ENCODE data around the gene STRAP. TPM values are rescaled to one million over a fixed set of nuclear protein-coding genes. Genes with fewer than 3 reads are reported as not detected.
"Not testable (repeated sequence)": the region's sequence is repeated elsewhere in the genome, so short reads cannot be mapped to it uniquely, and the experiment has no call there.

STRAP gene
- polyA plus RNA-seq, 6 donors from 2014 or later, result 87.8 to 164 (median 101) TPM

DNA sequence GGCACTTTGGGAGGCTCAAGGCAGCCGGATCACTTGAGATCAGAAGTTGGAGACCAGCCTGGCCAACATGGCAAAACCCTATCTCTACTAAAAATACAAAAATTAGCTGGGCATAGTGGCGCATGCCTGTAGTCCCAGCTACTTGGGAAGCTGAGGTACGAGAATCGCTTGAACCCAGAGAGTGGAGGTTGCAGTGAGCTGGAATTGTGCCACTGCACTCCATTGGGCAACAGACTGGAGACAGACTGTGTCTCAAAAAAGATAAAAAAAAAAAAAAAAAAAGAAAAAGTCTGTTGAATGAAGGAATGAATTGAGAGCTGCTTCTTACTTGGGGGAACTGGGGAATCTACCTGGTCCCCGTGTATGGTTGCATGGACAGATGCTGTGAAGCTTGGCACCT, 31.9 kb downstream of the STRAP start:
- H3K9me3 Mint-ChIP-seq; H3K27me3 Mint-ChIP-seq; H3K36me3 Mint-ChIP-seq; DNase-seq; ATAC-seq (ENCODE audit: low read depth in 2 of 2); H3K27ac Mint-ChIP-seq: not testable (repeated sequence)
- peak overlapping the region in 2 of 8 donors; percentile 27 to 44 for H3K4me3 Mint-ChIP-seq
- peaks cover 13 to 16% (median 16%) of the 10 kb centered on the region in 3 donors for H3K4me1 Mint-ChIP-seq

DNA sequence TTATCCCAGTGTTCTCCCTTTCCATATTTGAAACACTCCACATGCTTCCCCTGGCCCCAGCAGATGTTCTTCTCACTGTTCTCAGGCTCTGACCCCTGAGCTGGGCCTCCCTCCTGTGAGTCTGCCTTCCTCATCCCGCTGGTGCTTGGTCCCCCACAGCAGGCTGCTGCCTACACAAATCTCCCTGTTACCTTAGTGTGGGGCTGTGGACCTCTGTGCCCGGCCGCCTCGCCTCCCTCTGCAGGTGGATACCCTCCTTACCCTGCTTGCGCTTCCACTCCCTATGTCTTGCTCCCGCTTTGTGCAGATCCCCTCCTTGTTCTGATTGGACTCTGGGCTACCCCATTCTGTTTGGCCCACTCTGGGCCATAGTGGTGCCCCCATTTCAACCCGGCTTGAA, 35.9 kb downstream of the STRAP start:
- peaks cover 7 to 12% (median 7%) of the 10 kb centered on the region in 3 donors for H3K4me1 Mint-ChIP-seq
- no peaks in the 10 kb centered on the region for H3K27me3 Mint-ChIP-seq
- peak overlapping the region in 2 of 6 donors; percentile 5 to 69 for H3K27ac Mint-ChIP-seq
- H3K9me3 Mint-ChIP-seq, result peaks cover 0 to 3% (median 0%) of the 10 kb centered on the region in 7 donors
- H3K36me3 Mint-ChIP-seq, result peaks cover 9% of the 10 kb centered on the region in 2 donors
- no peak for ATAC-seq (ENCODE audit: low read depth in 2 of 2)
- DNase-seq, result no peak
- H3K4me3 Mint-ChIP-seq, result no peak overlapping the region

DNA sequence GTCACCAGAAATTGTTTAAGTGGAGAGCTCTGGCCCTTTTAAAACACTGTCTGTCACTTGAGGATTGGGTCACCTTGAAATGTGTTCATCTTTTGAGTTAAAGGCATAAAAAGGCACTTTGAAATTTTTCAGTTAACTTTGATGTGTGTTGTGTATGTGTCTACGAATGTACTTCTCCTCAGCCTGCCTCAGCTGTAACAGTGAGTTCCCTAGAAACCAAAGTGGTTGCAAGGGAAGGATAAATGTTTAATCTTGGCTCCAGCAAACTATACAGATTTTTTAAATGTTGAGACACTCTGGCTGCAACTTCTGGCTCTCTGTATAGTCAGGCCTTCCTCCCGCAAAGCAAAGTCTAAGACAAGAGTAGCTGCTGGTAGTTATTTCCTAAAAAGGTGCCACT, 37.2 kb downstream of the STRAP start:
- ATAC-seq (ENCODE audit: low read depth in 2 of 2) (no peak), DNase-seq (no peak)
- peaks cover 7 to 12% (median 7%) of the 10 kb centered on the region in 3 donors for H3K4me1 Mint-ChIP-seq
- H3K27me3 Mint-ChIP-seq, result no peaks in the 10 kb centered on the region
- H3K36me3 Mint-ChIP-seq, result peaks cover 9% of the 10 kb centered on the region in 2 donors
- peaks cover 0 to 3% (median 0%) of the 10 kb centered on the region in 7 donors for H3K9me3 Mint-ChIP-seq
- peak overlapping the region in 1 of 6 donors; percentile 13 for H3K27ac Mint-ChIP-seq
- no peak overlapping the region for H3K4me3 Mint-ChIP-seq

DNA sequence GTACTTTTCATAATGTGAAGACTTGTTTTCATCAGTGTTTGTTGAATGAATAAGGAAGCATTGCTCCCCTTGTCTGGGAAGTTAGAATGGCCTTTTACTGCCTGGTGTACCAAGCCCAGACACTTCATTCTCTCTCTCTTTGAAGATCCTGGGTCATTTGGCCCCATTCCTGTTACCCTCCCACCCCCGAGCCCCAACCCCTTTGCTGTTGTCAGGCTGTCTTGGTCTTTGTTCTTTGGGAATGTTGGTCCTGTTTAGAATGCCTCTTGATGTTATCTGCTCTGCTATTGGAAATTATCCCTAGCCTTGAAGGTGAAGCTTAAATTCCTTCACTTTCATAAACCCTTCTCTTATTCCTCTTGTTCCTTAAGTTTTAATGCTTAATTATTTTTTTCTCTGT, 42.8 kb downstream of the STRAP start:
- H3K4me1 Mint-ChIP-seq, result peaks cover 3 to 11% (median 9%) of the 10 kb centered on the region in 3 donors
- no peak overlapping the region for H3K27ac Mint-ChIP-seq
- peaks cover 0 to 9% of the 10 kb centered on the region in 2 donors for H3K36me3 Mint-ChIP-seq
- no peak for ATAC-seq (ENCODE audit: low read depth in 2 of 2)
- H3K27me3 Mint-ChIP-seq, result no peaks in the 10 kb centered on the region
- H3K9me3 Mint-ChIP-seq, result peaks cover 0 to 3% (median 0%) of the 10 kb centered on the region in 7 donors
- no peak overlapping the region for H3K4me3 Mint-ChIP-seq
- DNase-seq, result no peak

DNA sequence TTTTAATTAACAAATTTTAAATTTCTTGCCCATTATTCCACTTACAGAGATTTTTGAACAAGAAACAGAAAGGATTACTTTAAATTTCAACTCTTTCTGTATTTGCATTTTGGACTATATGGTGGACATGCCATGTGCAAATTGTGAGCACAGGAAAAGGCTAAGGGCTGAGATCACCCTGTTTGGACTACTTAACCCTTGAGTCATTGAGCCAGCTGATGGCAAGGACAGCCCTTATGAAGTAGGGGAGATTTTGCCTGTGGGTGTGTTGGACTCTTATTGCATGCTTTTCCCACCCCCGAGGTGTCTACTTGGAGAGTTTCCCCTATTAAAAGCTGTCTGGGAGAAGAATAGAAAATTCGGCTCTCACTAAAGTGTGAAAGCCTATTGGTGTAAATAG, 46.2 kb downstream of the STRAP start:
- H3K36me3 Mint-ChIP-seq, result peaks cover 0 to 7% of the 10 kb centered on the region in 2 donors
- peaks cover 0 to 6% (median 4%) of the 10 kb centered on the region in 7 donors for H3K9me3 Mint-ChIP-seq
- H3K4me1 Mint-ChIP-seq, result peaks cover 12 to 21% (median 15%) of the 10 kb centered on the region in 3 donors
- ATAC-seq (ENCODE audit: low read depth in 2 of 2), result no peak
- no peaks in the 10 kb centered on the region for H3K27me3 Mint-ChIP-seq
- no peak overlapping the region for H3K27ac Mint-ChIP-seq
- no peak for DNase-seq
- no peak overlapping the region for H3K4me3 Mint-ChIP-seq

DNA sequence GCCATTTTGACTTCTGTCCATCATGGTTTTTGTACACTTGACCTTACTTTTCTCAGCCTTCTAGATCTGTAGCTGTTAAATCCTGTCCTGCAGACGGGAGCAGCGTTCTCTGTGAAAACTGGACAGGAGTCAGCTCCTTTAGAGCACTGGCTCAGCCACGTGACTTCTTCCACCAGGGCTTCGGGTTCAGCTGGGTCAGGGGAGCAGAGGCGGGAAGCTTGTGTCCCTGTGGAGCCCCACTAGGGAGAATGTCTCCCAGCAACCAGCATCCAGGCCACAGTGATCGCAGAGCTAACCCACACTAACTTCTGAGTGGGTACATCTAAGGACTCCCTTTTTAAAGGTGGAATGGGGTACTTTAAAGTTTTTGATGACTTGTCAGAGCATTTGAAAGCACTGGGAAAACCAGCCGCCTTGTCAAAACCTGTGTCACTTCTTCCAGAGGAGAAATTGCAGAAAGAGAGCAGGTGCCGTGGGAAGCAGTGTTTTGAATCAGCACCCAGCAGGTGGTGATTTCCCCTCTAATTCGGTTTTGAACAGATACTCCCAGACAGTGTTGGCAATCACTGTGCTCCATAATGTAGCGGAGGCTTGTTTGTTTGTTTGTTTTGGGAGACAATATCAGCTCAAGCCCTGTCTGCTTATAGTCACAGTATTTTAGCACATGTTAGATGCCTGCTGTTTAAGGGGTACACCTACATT, 46.8 kb downstream of the STRAP start:
- Mint-ChIP-seq H3K4me1 (peaks cover 12 to 21% (median 15%) of the 10 kb centered on the region in 3 donors), H3K36me3 (peaks cover 0 to 7% of the 10 kb centered on the region in 2 donors), H3K27ac (no peak overlapping the region), H3K27me3 (no peaks in the 10 kb centered on the region), H3K9me3 (peaks cover 0 to 6% (median 4%) of the 10 kb centered on the region in 7 donors), H3K4me3 (peak overlapping the region in 1 of 8 donors; percentile 55)
- ATAC-seq (ENCODE audit: low read depth in 2 of 2) (no peak), DNase-seq (no peak)

DNA sequence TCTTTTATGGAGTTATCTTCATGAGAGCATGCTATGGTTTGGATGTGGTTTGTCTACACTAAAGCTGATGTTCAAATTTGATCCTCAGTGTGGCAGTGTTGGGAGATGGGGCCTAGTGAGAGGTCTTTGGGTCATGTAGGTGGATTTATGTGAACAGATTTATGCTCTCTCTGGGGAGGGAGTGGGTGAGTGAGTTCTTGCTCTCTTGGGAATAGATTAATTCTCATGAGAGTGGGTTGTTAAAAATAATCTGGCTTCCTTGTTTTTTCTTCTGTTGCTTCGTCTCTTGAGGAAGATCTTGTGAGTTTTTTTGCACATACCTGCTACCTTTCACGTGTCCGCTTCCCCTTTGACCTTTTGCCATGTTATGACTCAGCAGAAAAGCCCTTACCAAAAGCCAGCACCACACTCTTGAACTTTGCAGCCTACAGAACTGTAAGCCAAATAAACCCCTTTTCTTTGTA, 49.4 kb downstream of the STRAP start:
- peaks cover 0 to 7% of the 10 kb centered on the region in 2 donors for H3K36me3 Mint-ChIP-seq
- peaks cover 0 to 6% (median 4%) of the 10 kb centered on the region in 7 donors for H3K9me3 Mint-ChIP-seq
- peaks cover 16 to 18% (median 18%) of the 10 kb centered on the region in 3 donors for H3K4me1 Mint-ChIP-seq
- peak overlapping the region in 3 of 6 donors; percentile 20 to 93 (median 92) for H3K27ac Mint-ChIP-seq
- peak overlapping the region in 5 of 8 donors; percentile 3 to 41 (median 17) for H3K4me3 Mint-ChIP-seq
- ATAC-seq (ENCODE audit: low read depth in 2 of 2) (peak; percentile 95 to 98), DNase-seq (peak; percentile 57)
- no peaks in the 10 kb centered on the region for H3K27me3 Mint-ChIP-seq

DNA sequence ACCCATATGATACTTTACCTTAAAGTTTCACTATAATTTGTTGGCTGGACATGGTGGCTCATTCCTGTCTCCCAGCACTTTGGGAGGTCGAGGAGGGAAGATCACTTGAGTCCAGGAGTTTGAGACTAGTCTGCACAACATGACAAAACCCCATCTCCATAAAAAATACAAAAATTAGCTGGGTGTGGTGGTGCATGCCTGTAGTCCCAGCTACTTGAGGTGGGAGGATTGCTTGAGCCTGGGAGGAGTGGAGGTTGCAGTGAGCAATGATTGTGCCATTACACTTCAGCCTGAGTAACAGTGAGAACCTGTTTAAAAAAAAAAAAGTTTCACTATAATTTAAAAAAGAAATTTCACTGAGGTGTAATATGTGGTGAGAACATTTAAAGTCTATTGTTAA, 50.1 kb downstream of the STRAP start:
- peaks cover 0 to 6% (median 4%) of the 10 kb centered on the region in 7 donors for H3K9me3 Mint-ChIP-seq
- no peak overlapping the region for H3K4me3 Mint-ChIP-seq
- H3K27me3 Mint-ChIP-seq, result no peaks in the 10 kb centered on the region
- DNase-seq (no peak), ATAC-seq (ENCODE audit: low read depth in 2 of 2) (no peak)
- peaks cover 21 to 25% (median 23%) of the 10 kb centered on the region in 3 donors for H3K4me1 Mint-ChIP-seq
- H3K27ac Mint-ChIP-seq, result no peak overlapping the region
- H3K36me3 Mint-ChIP-seq, result peaks cover 0 to 7% of the 10 kb centered on the region in 2 donors

DNA sequence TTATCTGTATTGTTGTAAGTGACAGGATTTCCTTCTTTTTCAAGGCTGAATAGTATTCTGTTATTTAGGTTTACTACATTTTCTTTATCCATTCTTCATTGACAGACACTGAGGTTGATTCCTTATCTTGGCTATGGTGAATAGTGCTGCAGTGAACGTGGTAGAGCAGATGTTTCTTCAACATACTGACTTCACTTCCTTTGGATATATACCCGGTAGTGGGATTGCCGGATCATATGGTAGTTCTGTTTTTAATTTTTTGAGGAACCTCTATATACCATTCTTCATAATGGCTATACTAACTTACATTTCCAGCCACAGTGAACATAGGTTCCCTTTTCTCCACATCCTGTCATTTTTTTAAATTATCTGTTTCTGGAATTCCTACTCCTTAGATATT, 50.8 kb downstream of the STRAP start:
- no peak for ATAC-seq (ENCODE audit: low read depth in 2 of 2)

DNA sequence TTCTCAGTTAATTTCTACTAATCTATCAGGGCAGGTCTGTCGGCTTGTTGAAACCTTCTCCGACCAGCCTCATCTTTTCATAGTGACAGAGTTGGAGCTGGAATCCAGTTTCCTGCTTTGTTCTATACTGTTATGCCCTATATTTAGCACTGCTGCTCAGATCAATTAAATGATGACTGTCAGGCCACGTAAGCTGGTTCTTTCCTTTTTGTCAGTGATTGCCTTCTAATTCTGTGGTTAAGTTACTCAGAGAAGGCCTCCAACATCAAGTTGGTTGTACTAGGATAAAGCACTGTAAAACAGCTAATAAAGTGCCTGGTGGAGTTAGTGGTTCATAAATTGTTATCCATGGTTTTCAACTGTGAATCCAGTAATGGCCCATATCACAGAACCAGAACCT, 51.6 kb downstream of the STRAP start:
- Mint-ChIP-seq H3K4me1 (peaks cover 25 to 30% (median 28%) of the 10 kb centered on the region in 3 donors), H3K27ac (peak overlapping the region in 1 of 6 donors; percentile 70), H3K36me3 (peaks cover 2 to 7% of the 10 kb centered on the region in 2 donors), H3K27me3 (no peaks in the 10 kb centered on the region), H3K4me3 (no peak overlapping the region), H3K9me3 (peaks cover under 1 to 10% (median 4%) of the 10 kb centered on the region in 7 donors)
- no peak for DNase-seq
- ATAC-seq (ENCODE audit: low read depth in 2 of 2), result no peak

More for the DNA sequence above, 50.8 kb downstream of the STRAP start:
- no peak overlapping the region for H3K27ac Mint-ChIP-seq
- peaks cover 0 to 9% (median 4%) of the 10 kb centered on the region in 7 donors for H3K9me3 Mint-ChIP-seq
- DNase-seq, result no peak
- peaks cover 0 to 7% of the 10 kb centered on the region in 2 donors for H3K36me3 Mint-ChIP-seq
- H3K27me3 Mint-ChIP-seq, result no peaks in the 10 kb centered on the region
- peaks cover 26 to 31% (median 28%) of the 10 kb centered on the region in 3 donors for H3K4me1 Mint-ChIP-seq
- no peak overlapping the region for H3K4me3 Mint-ChIP-seq

DNA sequence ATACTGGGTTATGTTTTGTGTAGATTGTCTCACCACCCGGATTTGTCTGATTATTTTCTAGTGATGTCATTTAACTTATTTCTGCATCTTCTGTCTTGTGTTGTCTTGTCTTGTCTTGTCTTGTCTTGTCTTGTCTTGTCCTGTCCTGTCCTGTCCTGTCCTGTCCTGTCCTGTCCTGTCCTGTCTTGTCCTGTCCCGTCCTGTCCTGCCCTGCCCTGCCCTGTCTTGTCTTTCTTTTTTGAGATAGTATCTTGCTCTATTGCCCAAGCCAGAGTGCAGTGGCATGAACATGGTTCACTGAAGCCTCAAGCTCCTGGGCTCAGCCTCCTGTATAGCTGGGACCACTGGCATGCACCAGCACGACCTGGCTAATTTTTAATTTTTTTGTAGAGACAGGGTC, 54.6 kb downstream of the STRAP start:
- peaks cover 3 to 16% (median 8%) of the 10 kb centered on the region in 7 donors for H3K9me3 Mint-ChIP-seq
- peak overlapping the region in 3 of 6 donors; percentile 33 to 76 (median 62) for H3K27ac Mint-ChIP-seq
- H3K4me3 Mint-ChIP-seq, result no peak overlapping the region
- no peak for ATAC-seq (ENCODE audit: low read depth in 2 of 2)
- H3K36me3 Mint-ChIP-seq, result peaks cover 15 to 17% of the 10 kb centered on the region in 2 donors
- DNase-seq, result no peak
- no peaks in the 10 kb centered on the region for H3K27me3 Mint-ChIP-seq
- peaks cover 16 to 26% (median 25%) of the 10 kb centered on the region in 3 donors for H3K4me1 Mint-ChIP-seq

DNA sequence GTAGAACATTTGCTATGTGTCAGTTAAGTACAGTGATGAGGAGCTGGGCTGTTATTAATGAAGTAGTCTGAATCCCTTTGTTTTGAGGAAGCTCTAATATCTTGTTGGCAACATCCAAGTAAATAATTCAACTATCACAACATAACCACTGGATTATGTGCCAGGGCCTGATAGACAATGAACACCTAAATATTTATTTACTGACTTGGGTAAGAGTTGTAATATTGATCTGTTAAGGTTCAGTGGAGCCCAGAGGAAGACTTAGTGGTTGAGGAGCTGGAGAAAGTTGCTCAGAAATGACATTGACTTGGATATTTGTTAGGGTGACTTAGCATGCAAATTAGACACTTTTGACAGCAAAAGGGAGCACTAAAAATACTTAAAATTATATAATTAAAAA, 55.7 kb downstream of the STRAP start:
- DNase-seq (no peak), ATAC-seq (ENCODE audit: low read depth in 2 of 2) (no peak)
- H3K4me3 Mint-ChIP-seq, result no peak overlapping the region
- H3K27ac Mint-ChIP-seq, result peak overlapping the region in 1 of 6 donors; percentile 37
- H3K9me3 Mint-ChIP-seq, result peaks cover 3 to 16% (median 7%) of the 10 kb centered on the region in 7 donors
- H3K27me3 Mint-ChIP-seq, result no peaks in the 10 kb centered on the region
- H3K4me1 Mint-ChIP-seq, result peaks cover 21 to 25% (median 25%) of the 10 kb centered on the region in 3 donors
- peaks cover 14 to 15% of the 10 kb centered on the region in 2 donors for H3K36me3 Mint-ChIP-seq

DNA sequence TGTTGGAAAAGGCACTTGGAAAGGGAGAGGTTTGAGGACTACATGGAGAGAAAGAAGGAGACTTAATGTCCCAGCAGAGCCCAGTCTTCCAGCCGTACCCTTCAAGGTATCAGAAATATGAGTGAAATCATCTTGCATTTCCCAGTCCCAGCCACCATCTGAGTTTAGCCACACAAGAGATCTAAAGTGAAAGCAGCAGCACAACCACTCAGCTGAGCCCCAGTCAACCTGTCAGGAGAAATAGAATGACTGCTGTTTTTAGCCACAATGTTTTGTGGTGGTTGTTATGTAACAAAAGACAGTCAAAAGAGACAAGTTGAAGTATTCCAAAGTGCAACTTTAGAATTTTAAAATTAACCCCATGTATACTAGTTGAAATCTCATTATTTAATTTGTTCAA, 56.9 kb downstream of the STRAP start:
- Mint-ChIP-seq H3K27ac (no peak overlapping the region), H3K4me3 (no peak overlapping the region)
- DNase-seq, result no peak

DNA sequence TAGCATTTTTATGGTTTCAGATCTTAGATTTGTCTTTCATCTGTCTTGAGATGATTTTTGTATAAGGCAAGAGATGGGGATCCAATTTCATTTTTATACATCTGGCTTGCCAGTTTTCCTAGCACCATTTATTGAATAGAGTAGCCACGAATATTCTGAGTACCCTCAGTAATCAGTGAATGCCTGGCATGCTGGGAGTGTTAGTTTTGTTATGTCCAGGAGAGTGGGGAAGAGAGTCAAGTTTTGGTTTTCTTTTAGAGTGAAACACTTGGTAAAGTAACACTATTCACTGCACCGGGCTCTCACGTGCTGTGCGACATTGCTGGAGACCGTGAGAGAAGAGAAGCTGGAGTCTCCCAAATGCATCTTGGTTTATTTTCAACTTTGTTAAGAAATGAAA, 60.3 kb downstream of the STRAP start:
- ATAC-seq (ENCODE audit: low read depth in 2 of 2) (no peak), DNase-seq (no peak)
- Mint-ChIP-seq H3K9me3 (peaks cover 5 to 23% (median 15%) of the 10 kb centered on the region in 7 donors), H3K4me3 (no peak overlapping the region), H3K36me3 (peaks cover 12 to 15% of the 10 kb centered on the region in 2 donors), H3K4me1 (peaks cover 27 to 45% (median 28%) of the 10 kb centered on the region in 3 donors), H3K27me3 (no peaks in the 10 kb centered on the region), H3K27ac (no peak overlapping the region)

More for the DNA sequence above, 56.9 kb downstream of the STRAP start:
- H3K27me3 Mint-ChIP-seq, result no peaks in the 10 kb centered on the region
- H3K9me3 Mint-ChIP-seq, result peaks cover 3 to 16% (median 7%) of the 10 kb centered on the region in 7 donors
- ATAC-seq (ENCODE audit: low read depth in 2 of 2), result no peak
- peaks cover 12 to 15% of the 10 kb centered on the region in 2 donors for H3K36me3 Mint-ChIP-seq
- H3K4me1 Mint-ChIP-seq, result peaks cover 22 to 30% (median 23%) of the 10 kb centered on the region in 3 donors

All from naive B cell (primary cell).